ENCODE measurements around the gene ARMC5. TPM values are rescaled to one million over a fixed set of nuclear protein-coding genes. Genes with fewer than 3 reads are reported as not detected.

Gene ARMC5, protein sequence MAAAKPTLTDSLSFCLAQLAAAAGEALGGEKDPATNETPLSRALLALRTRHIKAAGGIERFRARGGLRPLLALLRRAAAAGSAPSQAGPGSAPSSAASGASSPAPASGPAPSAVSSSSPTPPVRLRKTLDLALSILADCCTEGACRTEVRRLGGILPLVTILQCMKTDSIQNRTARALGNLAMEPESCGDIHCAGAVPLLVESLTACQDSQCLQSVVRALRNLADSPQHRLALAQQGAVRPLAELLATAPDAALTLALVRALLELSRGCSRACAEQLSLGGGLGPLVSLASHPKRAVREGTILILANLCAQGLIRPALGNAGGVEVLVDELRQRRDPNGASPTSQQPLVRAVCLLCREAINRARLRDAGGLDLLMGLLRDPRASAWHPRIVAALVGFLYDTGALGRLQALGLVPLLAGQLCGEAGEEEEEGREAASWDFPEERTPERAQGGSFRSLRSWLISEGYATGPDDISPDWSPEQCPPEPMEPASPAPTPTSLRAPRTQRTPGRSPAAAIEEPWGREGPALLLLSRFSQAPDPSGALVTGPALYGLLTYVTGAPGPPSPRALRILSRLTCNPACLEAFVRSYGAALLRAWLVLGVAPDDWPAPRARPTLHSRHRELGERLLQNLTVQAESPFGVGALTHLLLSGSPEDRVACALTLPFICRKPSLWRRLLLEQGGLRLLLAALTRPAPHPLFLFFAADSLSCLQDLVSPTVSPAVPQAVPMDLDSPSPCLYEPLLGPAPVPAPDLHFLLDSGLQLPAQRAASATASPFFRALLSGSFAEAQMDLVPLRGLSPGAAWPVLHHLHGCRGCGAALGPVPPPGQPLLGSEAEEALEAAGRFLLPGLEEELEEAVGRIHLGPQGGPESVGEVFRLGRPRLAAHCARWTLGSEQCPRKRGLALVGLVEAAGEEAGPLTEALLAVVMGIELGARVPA
- 10.3 and 11.1 TPM in 2 replicates for total RNA-seq

DNA sequence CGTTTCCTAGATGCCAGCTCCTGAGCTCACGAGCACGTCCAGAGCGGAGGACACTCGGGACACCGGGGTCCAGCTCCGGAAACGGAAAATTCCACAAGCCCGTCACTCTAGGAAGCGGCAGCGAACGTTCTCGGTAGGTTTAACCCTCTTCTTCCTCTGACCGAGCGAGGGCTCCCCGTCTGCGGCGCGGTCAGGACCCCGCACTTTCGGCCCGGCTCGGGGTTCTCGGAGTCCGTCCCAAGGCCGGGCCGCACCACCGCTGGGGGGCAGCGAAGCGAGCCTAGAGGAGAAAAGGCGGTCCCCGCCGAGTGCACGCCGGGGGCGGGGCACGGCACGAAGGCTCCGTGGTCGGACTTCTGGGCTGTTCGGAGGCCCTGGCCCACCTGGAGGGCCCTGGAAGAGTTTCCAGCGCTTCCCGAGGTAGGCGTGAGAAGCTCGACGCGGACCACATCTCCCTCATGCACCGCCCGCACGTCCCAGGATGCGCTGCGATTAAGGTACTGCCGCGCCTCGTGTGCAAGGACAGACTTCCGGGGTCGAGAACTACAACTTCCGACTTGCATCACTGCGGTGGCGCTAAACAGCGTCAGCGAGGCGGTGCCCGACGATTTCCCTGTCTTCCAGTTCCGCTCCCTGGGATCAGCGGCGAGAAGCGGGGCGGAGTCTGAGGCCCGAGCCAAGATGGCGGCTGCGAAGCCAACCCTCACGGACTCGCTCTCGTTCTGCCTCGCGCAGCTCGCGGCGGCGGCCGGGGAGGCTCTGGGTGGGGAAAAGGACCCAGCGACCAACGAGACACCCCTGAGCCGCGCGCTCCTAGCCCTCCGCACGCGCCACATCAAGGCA lies at the start of gene ARMC5:
Gene ARMC5 (plus strand): TSS at position 658 of the 843 bp plus-strand sequence. CDS start 24 bp downstream, at position 682.

DNA sequence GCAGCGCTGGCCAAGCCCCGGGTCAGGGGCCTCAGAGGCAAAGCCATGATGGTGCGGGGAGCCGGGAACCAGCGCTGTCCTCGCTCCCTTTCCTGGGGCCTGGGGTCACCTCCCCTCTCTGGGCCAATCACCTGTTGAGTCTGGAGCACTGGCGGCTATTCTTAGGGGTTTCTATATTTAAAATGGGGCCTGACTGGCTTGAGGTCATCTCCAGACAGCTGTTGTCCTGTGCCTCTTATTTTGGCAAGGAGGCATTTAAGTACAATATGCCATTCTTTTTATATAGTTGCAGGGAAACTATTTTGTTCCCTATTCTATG lies 31.1 kb upstream of the ARMC5 start, which contains the start of gene COX6A2:
Gene COX6A2 (minus strand): TSS at position 82 of the 319 bp plus-strand sequence. CDS start 35 bp downstream, at position 47.

DNA sequence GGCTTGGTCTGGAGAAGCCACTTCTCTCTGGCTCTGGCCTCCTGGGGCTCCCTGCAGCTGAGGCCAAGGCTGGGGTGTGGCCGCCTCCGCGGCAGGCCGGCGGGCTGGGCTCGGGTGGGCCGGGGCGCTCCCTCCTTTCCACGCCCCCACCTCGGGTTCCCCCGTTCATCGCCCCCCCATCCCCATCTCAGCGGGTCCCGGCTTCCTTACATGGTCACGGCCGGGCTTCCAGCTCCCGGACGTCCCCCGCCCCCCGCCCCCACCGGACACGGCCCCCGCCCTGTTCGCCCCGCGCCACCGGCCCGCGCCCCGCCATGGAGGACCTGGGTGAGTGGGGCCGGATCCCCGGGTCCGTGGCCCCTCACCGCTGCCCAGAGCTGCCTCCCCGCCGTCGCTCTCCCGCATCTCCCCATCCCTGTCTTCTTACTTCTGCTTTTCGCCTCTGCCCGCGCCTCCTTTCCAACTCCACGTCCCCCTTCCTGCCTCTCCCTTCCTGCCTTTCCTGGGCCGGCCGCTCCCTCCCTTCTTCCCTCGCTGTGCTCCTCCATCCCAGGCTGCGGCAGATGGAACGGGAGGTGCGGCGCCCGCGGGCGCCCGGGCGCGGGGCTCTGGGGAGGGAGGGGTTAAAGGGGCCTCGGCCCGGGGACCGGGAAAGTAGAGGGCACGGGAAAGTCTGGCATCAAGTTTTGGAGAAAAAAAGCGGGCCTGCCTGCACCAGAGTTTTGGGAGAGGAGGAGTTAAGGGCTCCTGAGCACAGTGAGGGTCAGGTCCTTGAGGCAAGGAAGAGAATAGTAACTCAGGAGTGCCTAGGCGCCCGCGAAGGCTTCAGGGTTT lies 12.8 kb downstream of the ARMC5 start, which contains the start of gene TGFB1I1:
Gene TGFB1I1 (plus strand): TSS at position 278 of the 834 bp plus-strand sequence. CDS start 37 bp downstream, at position 315.

DNA sequence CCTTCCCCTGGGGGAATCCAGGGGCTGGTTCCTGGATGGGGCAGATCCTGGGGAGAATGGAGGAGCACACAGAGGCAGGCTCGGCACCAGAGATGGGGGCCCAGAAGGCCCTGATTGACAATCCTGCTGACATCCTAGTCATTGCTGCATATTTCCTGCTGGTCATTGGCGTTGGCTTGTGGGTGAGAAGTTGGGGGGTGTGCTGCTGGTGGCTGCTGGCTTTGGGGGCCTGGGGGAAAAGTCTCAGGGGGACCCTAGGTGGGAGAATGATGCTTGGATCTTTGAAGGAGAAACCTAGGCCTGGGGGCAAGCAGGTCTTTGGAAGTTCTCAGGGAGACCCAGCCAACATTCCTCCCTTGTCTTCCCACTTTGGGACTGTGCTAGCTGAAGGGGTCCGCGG lies 23.8 kb downstream of the ARMC5 start, which contains the start of gene SLC5A2:
Gene SLC5A2 (plus strand): TSS at position 43 of the 400 bp plus-strand sequence. CDS start 14 bp downstream, at position 57.

DNA sequence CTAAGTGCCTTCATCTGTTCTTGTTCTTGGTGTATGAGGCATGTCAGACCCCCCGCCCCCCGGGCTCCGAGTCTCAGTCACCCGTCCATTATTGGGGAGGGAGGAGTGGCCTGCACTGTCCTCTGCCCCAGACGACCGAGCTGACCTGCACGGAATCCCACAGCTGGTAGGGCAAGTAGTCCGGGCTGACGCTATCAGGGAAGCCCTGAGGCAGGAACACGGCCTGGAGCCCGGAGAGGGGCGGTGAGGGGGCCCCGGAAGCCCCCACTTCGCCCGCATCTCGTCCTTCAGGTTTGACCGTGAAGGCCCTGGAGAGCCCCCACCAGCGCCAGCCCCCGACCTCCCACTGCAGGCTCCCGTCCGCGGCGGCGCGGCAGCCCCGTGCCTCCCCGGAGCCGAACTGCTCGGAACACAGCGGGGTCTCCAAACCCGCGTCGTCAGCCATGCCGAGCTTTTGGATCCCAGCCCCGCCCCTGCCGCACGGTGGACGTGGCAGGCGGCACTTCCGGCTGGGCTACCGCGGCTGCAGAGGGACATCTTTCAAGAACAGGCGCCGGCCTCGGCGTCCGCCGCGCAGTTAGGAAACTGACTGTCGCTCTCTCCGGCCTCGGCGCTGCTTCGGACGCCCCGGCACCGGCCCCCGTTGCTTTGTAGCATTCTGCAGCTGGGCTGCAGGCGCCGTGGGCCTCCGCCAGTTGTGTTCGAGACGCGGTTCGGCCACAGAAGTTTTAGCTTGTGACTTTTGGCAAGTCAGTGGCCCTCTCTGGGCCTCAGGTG lies 48.8 kb downstream of the ARMC5 start, which contains the start of gene RUSF1:
Gene RUSF1 (minus strand): TSS at position 463 of the 777 bp plus-strand sequence. CDS start 18 bp downstream, at position 445.

Other genes with a start within 250 kb of the ARMC5 start
- gene TRIM72, start 245.4 kb upstream of the ARMC5 start, total RNA-seq: not detected in 2 replicates
- gene PYDC1, start 242.4 kb upstream of the ARMC5 start, total RNA-seq: not detected in 2 replicates
- gene ITGAM, start 199.5 kb upstream of the ARMC5 start, total RNA-seq: under 0.01 TPM in 1 of 2 replicates, not detected in the other
- gene ITGAX, start 104.3 kb upstream of the ARMC5 start, total RNA-seq: 0.12 and 0.26 TPM in 2 replicates
- gene ITGAD, start 66.2 kb upstream of the ARMC5 start, total RNA-seq: not detected in 2 replicates
- not detected in 2 replicates for gene COX6A2, start 31.1 kb upstream of the ARMC5 start, total RNA-seq
- 0.12 and 0.26 TPM in 2 replicates for gene ZNF843, start 16.7 kb upstream of the ARMC5 start, total RNA-seq
- 21.8 and 27.7 TPM in 2 replicates for gene TGFB1I1, start 12.7 kb downstream of the ARMC5 start, total RNA-seq
- gene SLC5A2, start 23.6 kb downstream of the ARMC5 start, total RNA-seq: 0.06 TPM in 1 of 2 replicates, not detected in the other
- gene RUSF1, start 48.9 kb downstream of the ARMC5 start, total RNA-seq: 43.7 and 51.2 TPM in 2 replicates
- not detected in 2 replicates for gene AHSP, start 68.4 kb downstream of the ARMC5 start, total RNA-seq

Data from aortic smooth muscle cell (primary cell).